ENCODE data around the gene THEM5. TPM values are rescaled to one million over a fixed set of nuclear protein-coding genes. Genes with fewer than 3 reads are reported as not detected.

The THEM5 gene
- polyA plus RNA-seq, 1 donor (not counting 4 experiments of a cell fraction or from before 2014, with no cell fraction given), result 0.18 TPM

- Histone ChIP-seq H4K20me1 (ENCODE audit: control insufficient read depth, extremely low read depth, insufficient read depth, low read length) (no peaks in the 10 kb centered on the region), H3K27me3 (ENCODE audit: control insufficient read depth, extremely low read depth, insufficient read depth, low read length) (no peaks in the 10 kb centered on the region), H3K4me3 (ENCODE audit: control insufficient read depth in 2 of 3, extremely low read depth in 1 of 3, insufficient read depth in 2 of 3, low read depth in 1 of 3, low read length in 3 of 3) (no peak overlapping the region), H3K9ac (ENCODE audit: control insufficient read depth, extremely low read depth, insufficient read depth, low read length) (no peak overlapping the region), H3K4me2 (ENCODE audit: control insufficient read depth, extremely low read depth, insufficient read depth, low read depth, low read length) (no peak overlapping the region), H2AFZ (ENCODE audit: control insufficient read depth, low read length) (no peak overlapping the region), H3K36me3 (ENCODE audit: control insufficient read depth in 2 of 2, extremely low read depth in 1 of 2, insufficient read depth in 2 of 2, low read length in 2 of 2) (no peaks in the 10 kb centered on the region), H3K4me1 (ENCODE audit: control insufficient read depth, extremely low read depth, insufficient read depth, low read length) (peaks cover 22% of the 10 kb centered on the region), H3K9me3 (ENCODE audit: control insufficient read depth, low read depth, low read length) (no peaks in the 10 kb centered on the region), H3K27ac (ENCODE audit: control insufficient read depth, insufficient read depth, low read length) (no peak overlapping the region), H3K79me2 (ENCODE audit: control insufficient read depth, insufficient read depth, low read length) (no peaks in the 10 kb centered on the region), H3K9me1 (ENCODE audit: control insufficient read depth, extremely low read depth, insufficient read depth, low read length) (no peaks in the 10 kb centered on the region)
- dilution Hi-C loops (cut with MboI; ENCODE audit: extremely low pct_ligation_motif_present, low sequenced_read_pairs), result no loop called here
- DNase-seq (ENCODE audit: low read depth, low spot score) (no peak), FAIRE-seq (no peak)
- TF ChIP-seq CTCF (optimal IDR thresholded peaks at IDR 0.05 in 1 of 3, IDR thresholded peaks at IDR 0.05 in 1 of 3, conservative IDR thresholded peaks at IDR 0.05 in 1 of 3; ENCODE audit: extremely low read depth in 1 of 3, insufficient read depth in 2 of 3, low read length in 3 of 3), result no peak
- no peak for TF ChIP-seq EZH2 (IDR thresholded peaks at IDR 0.05; ENCODE audit: low read length)
Measured at GRCh38 chr1:151864411-151864810, 10.9 kb upstream of the THEM5 start.

DNA sequence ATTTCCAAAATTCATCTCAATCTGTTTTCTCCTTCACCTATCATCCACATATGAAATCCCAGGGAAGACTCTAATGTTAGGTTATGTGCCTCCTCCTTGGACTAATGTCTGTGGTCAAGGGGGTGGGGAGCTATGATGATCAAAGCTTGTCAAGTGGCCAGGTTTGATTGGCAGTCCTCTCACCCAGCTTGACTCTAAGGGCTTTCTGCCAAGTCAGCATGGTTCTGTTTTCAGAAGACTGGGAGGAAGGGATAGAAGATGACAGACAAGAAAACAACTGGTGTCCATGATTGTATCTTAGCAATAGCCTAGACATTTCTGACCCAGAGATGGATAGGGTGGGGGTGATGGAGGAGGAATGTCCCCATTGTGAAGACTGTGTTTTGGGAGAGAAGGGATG is 9.1 kb upstream of the THEM5 start:
- Histone ChIP-seq H3K4me2 (ENCODE audit: control insufficient read depth, extremely low read depth, insufficient read depth, low read depth, low read length) (no peak overlapping the region), H4K20me1 (ENCODE audit: control insufficient read depth, extremely low read depth, insufficient read depth, low read length) (no peaks in the 10 kb centered on the region), H3K9me1 (ENCODE audit: control insufficient read depth, extremely low read depth, insufficient read depth, low read length) (no peaks in the 10 kb centered on the region), H3K4me3 (ENCODE audit: control insufficient read depth in 2 of 3, extremely low read depth in 1 of 3, insufficient read depth in 2 of 3, low read depth in 1 of 3, low read length in 3 of 3) (no peak overlapping the region), H3K9me3 (ENCODE audit: control insufficient read depth, low read depth, low read length) (no peaks in the 10 kb centered on the region), H3K36me3 (ENCODE audit: control insufficient read depth in 2 of 2, extremely low read depth in 1 of 2, insufficient read depth in 2 of 2, low read length in 2 of 2) (no peaks in the 10 kb centered on the region), H3K27me3 (ENCODE audit: control insufficient read depth, extremely low read depth, insufficient read depth, low read length) (no peaks in the 10 kb centered on the region), H3K27ac (ENCODE audit: control insufficient read depth, insufficient read depth, low read length) (no peak overlapping the region), H2AFZ (ENCODE audit: control insufficient read depth, low read length) (no peak overlapping the region), H3K4me1 (ENCODE audit: control insufficient read depth, extremely low read depth, insufficient read depth, low read length) (peaks cover 34% of the 10 kb centered on the region), H3K79me2 (ENCODE audit: control insufficient read depth, insufficient read depth, low read length) (no peaks in the 10 kb centered on the region), H3K9ac (ENCODE audit: control insufficient read depth, extremely low read depth, insufficient read depth, low read length) (no peak overlapping the region)
- FAIRE-seq (no peak), DNase-seq (ENCODE audit: low read depth, low spot score) (no peak)
- no peak for TF ChIP-seq EZH2 (IDR thresholded peaks at IDR 0.05; ENCODE audit: low read length)
- dilution Hi-C loops (cut with MboI; ENCODE audit: extremely low pct_ligation_motif_present, low sequenced_read_pairs), result no loop called here

DNA sequence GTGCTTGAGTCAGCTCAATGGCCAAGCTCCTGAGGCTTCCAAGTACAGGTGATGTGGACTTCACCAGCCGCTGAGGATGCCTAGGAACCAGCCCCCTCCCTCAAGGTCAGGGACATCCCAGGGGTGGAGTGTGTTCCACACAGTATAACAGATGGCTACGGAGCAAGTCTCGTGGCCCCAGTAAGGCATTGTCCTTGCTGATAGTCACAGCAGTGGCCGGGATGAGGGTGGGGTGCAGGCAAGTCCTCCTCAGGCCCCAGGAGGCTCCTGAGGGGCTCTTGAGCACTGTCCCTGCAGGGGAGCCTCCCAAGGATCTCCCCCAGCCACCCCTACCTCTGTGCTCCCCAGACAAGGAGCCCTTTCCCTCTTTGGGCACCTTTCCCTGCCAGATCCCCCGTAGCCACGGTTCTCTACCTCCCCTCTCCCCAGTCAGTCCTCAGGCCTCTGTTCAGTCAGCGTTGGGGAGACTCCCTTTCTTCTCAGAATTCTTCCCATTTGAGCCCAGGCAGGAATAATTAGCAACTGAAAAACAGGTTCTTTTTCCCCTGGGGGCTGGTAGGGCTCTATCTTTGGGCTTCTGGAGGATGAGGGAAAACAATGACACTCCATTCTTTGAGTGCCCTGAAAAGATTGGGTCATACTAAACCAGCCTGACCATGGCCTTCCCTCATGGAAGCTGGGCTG is 7.1 kb upstream of the THEM5 start:
- Histone ChIP-seq H3K36me3 (ENCODE audit: control insufficient read depth in 2 of 2, extremely low read depth in 1 of 2, insufficient read depth in 2 of 2, low read length in 2 of 2) (no peaks in the 10 kb centered on the region), H3K27me3 (ENCODE audit: control insufficient read depth, extremely low read depth, insufficient read depth, low read length) (no peaks in the 10 kb centered on the region), H3K27ac (ENCODE audit: control insufficient read depth, insufficient read depth, low read length) (no peak overlapping the region), H3K9me1 (ENCODE audit: control insufficient read depth, extremely low read depth, insufficient read depth, low read length) (no peaks in the 10 kb centered on the region), H3K9me3 (ENCODE audit: control insufficient read depth, low read depth, low read length) (no peaks in the 10 kb centered on the region), H3K4me2 (ENCODE audit: control insufficient read depth, extremely low read depth, insufficient read depth, low read depth, low read length) (no peak overlapping the region), H3K4me1 (ENCODE audit: control insufficient read depth, extremely low read depth, insufficient read depth, low read length) (peaks cover 33% of the 10 kb centered on the region), H3K9ac (ENCODE audit: control insufficient read depth, extremely low read depth, insufficient read depth, low read length) (no peak overlapping the region), H4K20me1 (ENCODE audit: control insufficient read depth, extremely low read depth, insufficient read depth, low read length) (no peaks in the 10 kb centered on the region), H3K79me2 (ENCODE audit: control insufficient read depth, insufficient read depth, low read length) (no peaks in the 10 kb centered on the region), H3K4me3 (ENCODE audit: control insufficient read depth in 2 of 3, extremely low read depth in 1 of 3, insufficient read depth in 2 of 3, low read depth in 1 of 3, low read length in 3 of 3) (no peak overlapping the region), H2AFZ (ENCODE audit: control insufficient read depth, low read length) (no peak overlapping the region)
- TF ChIP-seq EZH2 (IDR thresholded peaks at IDR 0.05; ENCODE audit: low read length), result no peak
- TF ChIP-seq CTCF (optimal IDR thresholded peaks at IDR 0.05 in 1 of 3, IDR thresholded peaks at IDR 0.05 in 1 of 3, conservative IDR thresholded peaks at IDR 0.05 in 1 of 3; ENCODE audit: extremely low read depth in 1 of 3, insufficient read depth in 2 of 3, low read length in 3 of 3), result no peak
- dilution Hi-C loops (cut with MboI; ENCODE audit: extremely low pct_ligation_motif_present, low sequenced_read_pairs), result no loop called here
- DNase-seq (ENCODE audit: low read depth, low spot score) (no peak), FAIRE-seq (no peak)
